Natural killer cell (primary cell): ENCODE measurements around the gene PLA2G4A. TPM values are rescaled to one million over a fixed set of nuclear protein-coding genes. Genes with fewer than 3 reads are reported as not detected.

Source experiments
- ATAC-seq, 3 donors: fragments of 150-1000 bp in 2 of 3; fragments of 200-7000 bp in 1 of 3; cut with Tn5 transposase; 1 replicate in 1 of 3; 2 replicates in 2 of 3; pipeline ENCODE4 v1.10.0; 2021; ENCODE audit warnings: mild to moderate bottlenecking in 2 of 3, moderate library complexity in 2 of 3
- DNase-seq, 2 donors: peaks; one replicate each; pipeline versions ENCODE4 v3.0.0 to v3.0.0-alpha.2; 2013 to 2021; ENCODE audit warnings: mixed read lengths in 1 of 2
- H3K27ac ChIP-seq: one replicate; pipeline ENCODE4 v1.5.1; 2013; ENCODE audit warnings: mild to moderate bottlenecking, low read length
- H3K27me3 ChIP-seq: one replicate; pipeline ENCODE4 v1.6.1; 2013; ENCODE audit warnings: low read length; ENCODE audit not compliant: control insufficient read depth, insufficient read depth
- H3K36me3 ChIP-seq: one replicate; pipeline ENCODE4 v1.6.1; 2013; ENCODE audit warnings: low read length; ENCODE audit not compliant: control insufficient read depth, insufficient read depth
- H3K4me1 ChIP-seq: one replicate; pipeline ENCODE4 v1.6.1; 2013; ENCODE audit warnings: low read length; ENCODE audit not compliant: control insufficient read depth, insufficient read depth
- H3K4me3 ChIP-seq: one replicate; pipeline ENCODE4 v1.5.1; 2013; ENCODE audit warnings: low read length
- H3K9me3 ChIP-seq: one replicate; pipeline ENCODE4 v1.6.1; 2013; ENCODE audit warnings: low read length; ENCODE audit not compliant: control insufficient read depth, insufficient read depth
- H3K27ac Mint-ChIP-seq, 2 donors: one replicate each; pipeline ENCODE4 v1.8.0; 2022; ENCODE audit warnings: mild to moderate bottlenecking in 2 of 2, mixed read lengths in 2 of 2, moderate library complexity in 1 of 2
- H3K27me3 Mint-ChIP-seq, 2 donors: one replicate each; pipeline ENCODE4 v1.8.0; 2022; ENCODE audit warnings: low read depth in 2 of 2, mixed read lengths in 2 of 2
- H3K36me3 Mint-ChIP-seq: one replicate; pipeline ENCODE4 v1.8.0; 2022; ENCODE audit warnings: mixed read lengths
- H3K4me1 Mint-ChIP-seq, 2 donors: one replicate each; pipeline ENCODE4 v1.8.0; 2022; ENCODE audit warnings: mixed read lengths in 2 of 2
- H3K4me3 Mint-ChIP-seq: one replicate; pipeline ENCODE4 v1.8.0; 2022; ENCODE audit warnings: mild to moderate bottlenecking, moderate library complexity, mixed read lengths
- H3K9me3 Mint-ChIP-seq, 2 donors: one replicate each; pipeline ENCODE4 v1.8.0; 2022; ENCODE audit warnings: mixed read lengths in 2 of 2
- WGBS: methylation state at CpG from one replicate; pipeline ENCODE4 v1.1.7; 2013; ENCODE audit warnings: missing lambda C conversion rate; ENCODE audit not compliant: insufficient coverage; 5-methylcytosine and 5-hydroxymethylcytosine counted together
- intact Hi-C: fragments of 100-400 bp; cut with micrococcal nuclease; formaldehyde crosslinking; loops from one replicate; pipeline ENCODE4 v1.14.2; 2022
- total RNA-seq, 4 donors: library from RNA; stranded (reverse); fragments of 120-200 nt in 1 of 4; gene quantifications; one replicate each; pipeline versions ENCODE4 v1.2.3 to v1.2.4, GENCODE V29; 2013 to 2022
- TF ChIP-seq, protein P1 (sequence below): fragments of 200-600 bp; IDR thresholded peaks from one replicate; pipeline ENCODE4 v1.8.0; 2022; ENCODE audit warnings: antibody characterized with exemption

The PLA2G4A gene
- total RNA-seq, 3 donors from 2014 or later (not counting 1 experiment from before 2014, with no cell fraction given) = 0.33 to 1.3 (median 0.45) TPM

DNA sequence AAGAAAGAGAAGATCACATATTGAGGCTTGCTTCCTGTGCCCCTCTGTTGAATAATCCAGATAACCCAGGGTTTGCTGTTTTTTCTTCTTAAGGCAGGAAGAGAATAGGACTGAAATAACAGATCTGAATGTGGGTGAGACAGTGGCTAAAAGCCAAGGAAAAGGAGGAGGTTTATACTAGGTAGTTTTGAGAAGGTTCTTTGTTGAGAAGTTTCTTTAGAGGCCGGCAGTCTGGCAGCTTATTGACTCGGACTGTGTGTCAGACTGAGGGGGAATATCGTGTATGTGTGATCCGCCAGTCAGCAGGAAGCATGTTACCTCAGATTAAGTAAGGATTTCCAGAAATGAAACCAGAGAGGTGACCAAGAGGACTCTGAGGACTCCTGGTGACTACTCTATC is 119.8 kb downstream of the PLA2G4A start:
- H3K27me3 Mint-ChIP-seq = no peaks in the 10 kb centered on the region
- Histone ChIP-seq H3K4me1 (no peaks in the 10 kb centered on the region), H3K9me3 (no peaks in the 10 kb centered on the region), H3K36me3 (no peaks in the 10 kb centered on the region), H3K27me3 (no peaks in the 10 kb centered on the region), H3K4me3 (no peak overlapping the region), H3K27ac (no peak overlapping the region)
- H3K4me1 Mint-ChIP-seq = no peaks in the 10 kb centered on the region
- peaks cover 2 to 3% of the 10 kb centered on the region in 2 donors for H3K9me3 Mint-ChIP-seq
- intact Hi-C loops = no loop called here
- ATAC-seq = no peak
- 87% methylated on average over 4 of the region's 4 CpGs for WGBS
- TF ChIP-seq, protein P1, sequence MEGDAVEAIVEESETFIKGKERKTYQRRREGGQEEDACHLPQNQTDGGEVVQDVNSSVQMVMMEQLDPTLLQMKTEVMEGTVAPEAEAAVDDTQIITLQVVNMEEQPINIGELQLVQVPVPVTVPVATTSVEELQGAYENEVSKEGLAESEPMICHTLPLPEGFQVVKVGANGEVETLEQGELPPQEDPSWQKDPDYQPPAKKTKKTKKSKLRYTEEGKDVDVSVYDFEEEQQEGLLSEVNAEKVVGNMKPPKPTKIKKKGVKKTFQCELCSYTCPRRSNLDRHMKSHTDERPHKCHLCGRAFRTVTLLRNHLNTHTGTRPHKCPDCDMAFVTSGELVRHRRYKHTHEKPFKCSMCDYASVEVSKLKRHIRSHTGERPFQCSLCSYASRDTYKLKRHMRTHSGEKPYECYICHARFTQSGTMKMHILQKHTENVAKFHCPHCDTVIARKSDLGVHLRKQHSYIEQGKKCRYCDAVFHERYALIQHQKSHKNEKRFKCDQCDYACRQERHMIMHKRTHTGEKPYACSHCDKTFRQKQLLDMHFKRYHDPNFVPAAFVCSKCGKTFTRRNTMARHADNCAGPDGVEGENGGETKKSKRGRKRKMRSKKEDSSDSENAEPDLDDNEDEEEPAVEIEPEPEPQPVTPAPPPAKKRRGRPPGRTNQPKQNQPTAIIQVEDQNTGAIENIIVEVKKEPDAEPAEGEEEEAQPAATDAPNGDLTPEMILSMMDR = no peak
- DNase-seq = no peak
- H3K4me3 Mint-ChIP-seq = no peak overlapping the region
- no peak overlapping the region for H3K27ac Mint-ChIP-seq
- H3K36me3 Mint-ChIP-seq = no peaks in the 10 kb centered on the region

DNA sequence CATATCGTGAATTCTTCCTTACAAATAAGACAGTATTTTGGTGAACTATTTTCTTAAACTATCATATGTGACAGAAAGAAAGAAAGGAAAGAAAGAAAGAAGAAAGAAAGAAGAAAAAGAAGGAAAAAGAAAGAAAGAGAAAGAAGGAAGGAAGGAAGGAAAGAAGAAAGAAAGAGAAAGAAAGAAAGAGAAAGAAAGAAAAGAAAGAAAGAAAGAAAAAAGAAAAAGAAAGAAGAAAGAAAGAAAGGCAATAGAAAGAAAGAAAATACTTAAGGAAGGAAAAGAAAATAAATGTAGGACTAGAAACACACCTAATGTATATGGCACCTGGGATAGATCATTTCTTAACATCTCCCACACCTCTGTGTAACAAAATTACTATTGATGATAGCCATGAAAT is 120.4 kb downstream of the PLA2G4A start:
- Histone ChIP-seq H3K4me3 (no peak overlapping the region), H3K9me3 (no peaks in the 10 kb centered on the region), H3K4me1 (no peaks in the 10 kb centered on the region), H3K27me3 (no peaks in the 10 kb centered on the region), H3K27ac (no peak overlapping the region), H3K36me3 (no peaks in the 10 kb centered on the region)
- H3K36me3 Mint-ChIP-seq = no peaks in the 10 kb centered on the region
- peaks cover 0 to 3% of the 10 kb centered on the region in 2 donors for H3K9me3 Mint-ChIP-seq
- no peaks in the 10 kb centered on the region for H3K4me1 Mint-ChIP-seq
- no peak for ATAC-seq
- no peaks in the 10 kb centered on the region for H3K27me3 Mint-ChIP-seq
- no peak overlapping the region for H3K27ac Mint-ChIP-seq
- no peak overlapping the region for H3K4me3 Mint-ChIP-seq
- no CpG with 5 or more reads among the region's 1 CpG for WGBS
- TF ChIP-seq, protein P1 = no peak
- intact Hi-C loops = no loop called here
- DNase-seq = no peak

DNA sequence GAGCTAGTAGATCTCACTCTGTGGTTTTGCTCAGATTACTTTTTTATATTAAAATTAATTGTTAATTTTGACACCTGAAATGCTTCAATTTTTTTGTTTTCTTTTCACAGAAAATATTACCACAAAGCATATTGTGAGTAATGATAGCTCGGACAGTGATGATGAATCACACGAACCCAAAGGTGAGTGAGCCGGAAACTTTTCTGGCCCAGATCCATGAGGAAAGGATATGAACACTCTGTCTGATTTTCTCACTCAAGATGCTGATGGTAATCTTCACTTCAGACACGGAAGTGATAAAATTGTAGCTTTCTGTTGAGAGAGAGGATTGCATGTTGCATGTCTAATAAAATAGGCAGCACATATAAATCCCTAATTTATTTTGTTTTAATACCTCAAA is 121.8 kb downstream of the PLA2G4A start:
- WGBS = 84% methylated on average over 3 of the region's 4 CpGs
- DNase-seq = no peak
- H3K36me3 ChIP-seq = no peaks in the 10 kb centered on the region
- no peak overlapping the region for H3K27ac Mint-ChIP-seq
- peaks cover 0 to 3% of the 10 kb centered on the region in 2 donors for H3K9me3 Mint-ChIP-seq
- H3K4me3 ChIP-seq = no peak overlapping the region
- no peaks in the 10 kb centered on the region for H3K9me3 ChIP-seq
- no peak for ATAC-seq
- TF ChIP-seq, protein P1 = no peak
- H3K27ac ChIP-seq = no peak overlapping the region
- intact Hi-C loops = no loop called here
- H3K27me3 Mint-ChIP-seq = no peaks in the 10 kb centered on the region
- H3K4me1 Mint-ChIP-seq = no peaks in the 10 kb centered on the region
- no peaks in the 10 kb centered on the region for H3K27me3 ChIP-seq
- H3K4me3 Mint-ChIP-seq = no peak overlapping the region
- no peaks in the 10 kb centered on the region for H3K36me3 Mint-ChIP-seq
- H3K4me1 ChIP-seq = no peaks in the 10 kb centered on the region

DNA sequence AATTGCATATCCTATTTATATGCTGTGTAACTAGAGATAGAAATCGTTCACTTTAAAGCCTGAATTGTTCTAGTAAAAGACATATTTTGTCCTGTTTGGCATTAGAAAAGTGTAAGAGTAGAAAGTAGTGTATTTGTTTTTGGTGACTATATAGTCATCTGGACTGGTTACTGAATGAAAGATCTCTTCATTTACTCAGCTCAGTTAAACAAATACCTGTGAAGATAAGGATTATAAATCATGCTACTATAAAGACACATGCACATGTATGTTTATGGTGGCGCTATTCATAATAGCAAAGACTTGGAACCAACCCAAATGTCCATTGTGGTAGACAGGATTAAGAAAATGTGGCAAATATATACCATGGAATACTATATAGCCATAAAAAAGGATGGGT is 125.1 kb downstream of the PLA2G4A start:
- Histone ChIP-seq H3K4me1 (no peaks in the 10 kb centered on the region), H3K27me3 (no peaks in the 10 kb centered on the region), H3K36me3 (no peaks in the 10 kb centered on the region), H3K27ac (no peak overlapping the region), H3K4me3 (no peak overlapping the region), H3K9me3 (no peaks in the 10 kb centered on the region)
- DNase-seq = no peak
- H3K36me3 Mint-ChIP-seq = no peaks in the 10 kb centered on the region
- no peaks in the 10 kb centered on the region for H3K27me3 Mint-ChIP-seq
- TF ChIP-seq, protein P1 = no peak
- H3K4me3 Mint-ChIP-seq = no peak overlapping the region
- WGBS = 94% methylated on average over 2 of the region's 2 CpGs
- no peaks in the 10 kb centered on the region for H3K4me1 Mint-ChIP-seq
- no peak for ATAC-seq
- intact Hi-C loops = no loop called here
- no peak overlapping the region for H3K27ac Mint-ChIP-seq
- peaks cover 0 to 3% of the 10 kb centered on the region in 2 donors for H3K9me3 Mint-ChIP-seq
